ENCODE results near the gene CEP70.
"Not testable (repeated sequence)": the region's sequence is repeated elsewhere in the genome, so short reads cannot be mapped to it uniquely, and the experiment has no call there.

The CEP70 gene

GRCh38 chr3:138550958-138551357 is 43.1 kb downstream of the CEP70 start:
- H3K36me3 ChIP-seq (ENCODE audit: control insufficient read depth, low read depth, low read length); H3K9ac ChIP-seq (ENCODE audit: low read length); H3K9me3 ChIP-seq (ENCODE audit: control insufficient read depth, low read depth, low read length); H3K4me1 ChIP-seq (ENCODE audit: control insufficient read depth, low read depth, low read length); H3K27ac ChIP-seq (ENCODE audit: low read length); H3K27me3 ChIP-seq (ENCODE audit: control insufficient read depth, insufficient read depth, low read length); H3K4me3 ChIP-seq (ENCODE audit: low read length): not testable (repeated sequence)

- Histone ChIP-seq H3K27ac (ENCODE audit: low read length) (no peak overlapping the region), H3K9ac (ENCODE audit: low read length) (no peak overlapping the region), H3K36me3 (ENCODE audit: control insufficient read depth, low read depth, low read length) (no peaks in the 10 kb centered on the region), H3K27me3 (ENCODE audit: control insufficient read depth, insufficient read depth, low read length) (no peaks in the 10 kb centered on the region), H3K9me3 (ENCODE audit: control insufficient read depth, low read depth, low read length) (peaks cover 3% of the 10 kb centered on the region), H3K4me3 (ENCODE audit: low read length) (no peak overlapping the region), H3K4me1 (ENCODE audit: control insufficient read depth, low read depth, low read length) (no peaks in the 10 kb centered on the region)
These were observed 44.7 kb downstream of the CEP70 start for GRCh38 chr3:138549179-138549977.

- Histone ChIP-seq H3K4me1 (ENCODE audit: control insufficient read depth, low read depth, low read length) (no peaks in the 10 kb centered on the region), H3K9me3 (ENCODE audit: control insufficient read depth, low read depth, low read length) (peaks cover 3% of the 10 kb centered on the region), H3K27me3 (ENCODE audit: control insufficient read depth, insufficient read depth, low read length) (no peaks in the 10 kb centered on the region), H3K36me3 (ENCODE audit: control insufficient read depth, low read depth, low read length) (no peaks in the 10 kb centered on the region), H3K9ac (ENCODE audit: low read length) (no peak overlapping the region), H3K27ac (ENCODE audit: low read length) (no peak overlapping the region), H3K4me3 (ENCODE audit: low read length) (no peak overlapping the region)
These were observed 46.6 kb downstream of the CEP70 start for GRCh38 chr3:138547342-138547975.

- H3K36me3 ChIP-seq (ENCODE audit: control insufficient read depth, low read depth, low read length), result no peaks in the 10 kb centered on the region
- no peak overlapping the region for H3K4me3 ChIP-seq (ENCODE audit: low read length)
- H3K9ac ChIP-seq (ENCODE audit: low read length), result no peak overlapping the region
- H3K9me3 ChIP-seq (ENCODE audit: control insufficient read depth, low read depth, low read length), result peaks cover 8% of the 10 kb centered on the region
- H3K4me1 ChIP-seq (ENCODE audit: control insufficient read depth, low read depth, low read length), result no peaks in the 10 kb centered on the region
- H3K27me3 ChIP-seq (ENCODE audit: control insufficient read depth, insufficient read depth, low read length), result no peaks in the 10 kb centered on the region
- no peak overlapping the region for H3K27ac ChIP-seq (ENCODE audit: low read length)
These were observed 49.5 kb downstream of the CEP70 start for GRCh38 chr3:138544546-138544945.

- H3K9me3 ChIP-seq (ENCODE audit: control insufficient read depth, low read depth, low read length), result peaks cover 8% of the 10 kb centered on the region
- no peak overlapping the region for H3K27ac ChIP-seq (ENCODE audit: low read length)
- H3K27me3 ChIP-seq (ENCODE audit: control insufficient read depth, insufficient read depth, low read length), result no peaks in the 10 kb centered on the region
- no peak overlapping the region for H3K9ac ChIP-seq (ENCODE audit: low read length)
- H3K4me1 ChIP-seq (ENCODE audit: control insufficient read depth, low read depth, low read length), result no peaks in the 10 kb centered on the region
- H3K4me3 ChIP-seq (ENCODE audit: low read length), result no peak overlapping the region
- no peaks in the 10 kb centered on the region for H3K36me3 ChIP-seq (ENCODE audit: control insufficient read depth, low read depth, low read length)
These were observed 51.1 kb downstream of the CEP70 start for GRCh38 chr3:138542977-138543376.

- Histone ChIP-seq H3K36me3 (ENCODE audit: control insufficient read depth, low read depth, low read length) (no peaks in the 10 kb centered on the region), H3K9me3 (ENCODE audit: control insufficient read depth, low read depth, low read length) (peaks cover 5% of the 10 kb centered on the region), H3K27ac (ENCODE audit: low read length) (no peak overlapping the region), H3K9ac (ENCODE audit: low read length) (no peak overlapping the region), H3K4me3 (ENCODE audit: low read length) (no peak overlapping the region), H3K27me3 (ENCODE audit: control insufficient read depth, insufficient read depth, low read length) (no peaks in the 10 kb centered on the region), H3K4me1 (ENCODE audit: control insufficient read depth, low read depth, low read length) (no peaks in the 10 kb centered on the region)
These were observed 54.7 kb downstream of the CEP70 start for GRCh38 chr3:138539352-138539751.

- not testable (repeated sequence) for H3K9ac ChIP-seq (ENCODE audit: low read length); H3K4me3 ChIP-seq (ENCODE audit: low read length); H3K4me1 ChIP-seq (ENCODE audit: control insufficient read depth, low read depth, low read length); H3K27ac ChIP-seq (ENCODE audit: low read length); H3K36me3 ChIP-seq (ENCODE audit: control insufficient read depth, low read depth, low read length); H3K9me3 ChIP-seq (ENCODE audit: control insufficient read depth, low read depth, low read length); H3K27me3 ChIP-seq (ENCODE audit: control insufficient read depth, insufficient read depth, low read length)
These were observed 72.6 kb downstream of the CEP70 start for GRCh38 chr3:138521445-138521844.

- Histone ChIP-seq H3K4me1 (ENCODE audit: control insufficient read depth, low read depth, low read length) (no peaks in the 10 kb centered on the region), H3K4me3 (ENCODE audit: low read length) (no peak overlapping the region), H3K27ac (ENCODE audit: low read length) (no peak overlapping the region), H3K9ac (ENCODE audit: low read length) (no peak overlapping the region), H3K9me3 (ENCODE audit: control insufficient read depth, low read depth, low read length) (no peaks in the 10 kb centered on the region), H3K36me3 (ENCODE audit: control insufficient read depth, low read depth, low read length) (no peaks in the 10 kb centered on the region), H3K27me3 (ENCODE audit: control insufficient read depth, insufficient read depth, low read length) (no peaks in the 10 kb centered on the region)
These were observed 80.8 kb downstream of the CEP70 start for GRCh38 chr3:138513090-138513843.

GRCh38 chr3:138511945-138512344 is 82.1 kb downstream of the CEP70 start:
- H3K9me3 ChIP-seq (ENCODE audit: control insufficient read depth, low read depth, low read length), result no peaks in the 10 kb centered on the region
- no peaks in the 10 kb centered on the region for H3K36me3 ChIP-seq (ENCODE audit: control insufficient read depth, low read depth, low read length)
- H3K27me3 ChIP-seq (ENCODE audit: control insufficient read depth, insufficient read depth, low read length), result no peaks in the 10 kb centered on the region
- no peak overlapping the region for H3K9ac ChIP-seq (ENCODE audit: low read length)
- H3K27ac ChIP-seq (ENCODE audit: low read length), result no peak overlapping the region
- no peaks in the 10 kb centered on the region for H3K4me1 ChIP-seq (ENCODE audit: control insufficient read depth, low read depth, low read length)
- no peak overlapping the region for H3K4me3 ChIP-seq (ENCODE audit: low read length)

GRCh38 chr3:138509586-138509985 is 84.5 kb downstream of the CEP70 start:
- Histone ChIP-seq H3K4me1 (ENCODE audit: control insufficient read depth, low read depth, low read length) (no peaks in the 10 kb centered on the region), H3K4me3 (ENCODE audit: low read length) (no peak overlapping the region), H3K9ac (ENCODE audit: low read length) (no peak overlapping the region), H3K27ac (ENCODE audit: low read length) (no peak overlapping the region), H3K9me3 (ENCODE audit: control insufficient read depth, low read depth, low read length) (no peaks in the 10 kb centered on the region), H3K27me3 (ENCODE audit: control insufficient read depth, insufficient read depth, low read length) (no peaks in the 10 kb centered on the region), H3K36me3 (ENCODE audit: control insufficient read depth, low read depth, low read length) (no peaks in the 10 kb centered on the region)

- H3K27me3 ChIP-seq (ENCODE audit: control insufficient read depth, insufficient read depth, low read length), result no peaks in the 10 kb centered on the region
- no peak overlapping the region for H3K9ac ChIP-seq (ENCODE audit: low read length)
- H3K4me3 ChIP-seq (ENCODE audit: low read length), result no peak overlapping the region
- H3K9me3 ChIP-seq (ENCODE audit: control insufficient read depth, low read depth, low read length), result no peaks in the 10 kb centered on the region
- H3K4me1 ChIP-seq (ENCODE audit: control insufficient read depth, low read depth, low read length), result no peaks in the 10 kb centered on the region
- no peak overlapping the region for H3K27ac ChIP-seq (ENCODE audit: low read length)
- no peaks in the 10 kb centered on the region for H3K36me3 ChIP-seq (ENCODE audit: control insufficient read depth, low read depth, low read length)
These were observed 86.5 kb downstream of the CEP70 start for GRCh38 chr3:138507524-138507923.

All from iPS-18a (cell line).